Testis (tissue), 2 donors: ENCODE results near the gene SSR1.
A peak's percentile ranks its signal among the peaks of the same experiment; 100 is the strongest.

Source experiments
- CTCF ChIP-seq, 3 experiments: fragments of 450-650 bp in 2 of 3; fragments of 200-600 bp in 1 of 3; sonication (generic) in 1 of 3; IDR thresholded peaks; one replicate each; pipeline ENCODE4 v1.5.1; 2016 to 2019; ENCODE audit warnings: antibody characterized with exemption in 3 of 3, mild to moderate bottlenecking in 2 of 3, moderate library complexity in 1 of 3
- POLR2A ChIP-seq: fragments of 450-650 bp; IDR thresholded peaks from one replicate; pipeline ENCODE4 v1.6.1; 2017; ENCODE audit warnings: antibody characterized with exemption, mild to moderate bottlenecking, moderate library complexity

GRCh38 chr6:7243179-7243981, 69.6 kb downstream of the SSR1 start:
- peak; percentile 80 to 91 (median 81) for TF ChIP-seq CTCF (IDR thresholded peaks at IDR 0.05)
- TF ChIP-seq POLR2A = no peak
